Gastroesophageal sphincter (tissue), 4 donors: ENCODE measurements around the gene TSPAN4. TPM values are rescaled to one million over a fixed set of nuclear protein-coding genes. Genes with fewer than 3 reads are reported as not detected.

Experiments used
- ATAC-seq: fragments of 150-250 bp; one replicate; pipeline ENCODE4 v1.9.1; 2016; ENCODE audit warnings: mild to moderate bottlenecking, moderate library complexity
- H3K27ac ChIP-seq, 4 donors: fragments of 200-600 bp; sonication (generic) in 3 of 4; 1 replicate in 3 of 4; 2 replicates in 1 of 4; pipeline ENCODE4 v1.5.1; 2016 to 2019
- H3K27me3 ChIP-seq: fragments of 200-600 bp; sonication (generic); one replicate; pipeline ENCODE4 v1.5.1; 2019
- H3K36me3 ChIP-seq, 2 donors: fragments of 200-600 bp; sonication (generic); one replicate each; pipeline ENCODE4 v1.5.1; 2019; ENCODE audit warnings: control low read depth in 1 of 2
- H3K4me1 ChIP-seq, 3 donors: fragments of 200-600 bp; sonication (generic); 1 replicate in 2 of 3; 2 replicates in 1 of 3; pipeline ENCODE4 v1.5.1; 2016 to 2019; ENCODE audit warnings: control low read depth in 2 of 3
- H3K4me3 ChIP-seq, 2 donors: fragments of 200-600 bp; sonication (generic); one replicate each; pipeline ENCODE4 v1.5.1; 2019; ENCODE audit warnings: mild to moderate bottlenecking in 1 of 2, moderate library complexity in 1 of 2
- H3K9me3 ChIP-seq, 3 donors: fragments of 200-600 bp; sonication (generic); one replicate each; pipeline ENCODE4 v1.5.1; 2017 to 2019; ENCODE audit warnings: control low read depth in 2 of 3
- EP300 ChIP-seq: sonication (generic); formaldehyde crosslinking; IDR thresholded peaks from one replicate; pipeline ENCODE4 v1.6.1; 2017; ENCODE audit warnings: antibody characterized with exemption, mild to moderate bottlenecking
- POLR2A ChIP-seq, 2 donors: fragments of 450-650 bp; IDR thresholded peaks; one replicate each; pipeline ENCODE4 v1.6.1; 2017; ENCODE audit warnings: antibody characterized with exemption in 2 of 2, mild to moderate bottlenecking in 2 of 2, moderate library complexity in 1 of 2
- POLR2AphosphoS5 ChIP-seq: sonication (generic); formaldehyde crosslinking; IDR thresholded peaks from one replicate; pipeline ENCODE4 v1.6.1; 2017; ENCODE audit warnings: antibody characterized with exemption
- WGBS, 2 donors: methylation state at CpG; one replicate each; pipeline ENCODE4 v1.1.5; 2018; ENCODE audit warnings: low coverage in 1 of 2; 5-methylcytosine and 5-hydroxymethylcytosine counted together
- total RNA-seq, 4 donors: library from RNA; depleted of rRNA; stranded (reverse); fragments of >200 nt; gene quantifications; one replicate each; pipeline ENCODE4 v1.1.0, GENCODE V29; 2016
- TF ChIP-seq, protein P1 (sequence below), 4 experiments: fragments of 200-600 bp in 2 of 4; fragments of 450-650 bp in 2 of 4; sonication (generic) in 1 of 4; IDR thresholded peaks; one replicate each; pipeline ENCODE4 v1.5.1; 2017 to 2019; ENCODE audit warnings: antibody characterized with exemption in 4 of 4, mild to moderate bottlenecking in 2 of 4, moderate library complexity in 2 of 4

Gene TSPAN4
- total RNA-seq, 4 donors from 2014 or later = 66.5 to 115 (median 112) TPM

DNA sequence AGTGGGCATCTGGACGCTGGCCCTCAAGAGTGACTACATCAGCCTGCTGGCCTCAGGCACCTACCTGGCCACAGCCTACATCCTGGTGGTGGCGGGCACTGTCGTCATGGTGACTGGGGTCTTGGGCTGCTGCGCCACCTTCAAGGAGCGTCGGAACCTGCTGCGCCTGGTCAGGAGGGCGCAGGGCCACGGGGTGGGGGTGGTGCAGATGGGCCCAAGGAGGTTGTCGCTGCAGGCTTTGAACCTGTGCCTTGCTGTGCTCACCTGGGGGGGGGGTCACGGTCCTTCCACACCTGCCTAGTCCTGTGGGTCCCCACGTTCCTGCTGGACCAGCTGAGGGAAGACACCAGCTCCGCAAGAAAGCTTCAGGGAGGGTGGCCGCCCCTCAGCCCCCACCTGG is 6.4 kb upstream of the TSPAN4 start:
- peaks cover 6 to 96% (median 31%) of the 10 kb centered on the region in 3 donors for H3K4me1 ChIP-seq
- peaks cover 0 to 50% of the 10 kb centered on the region in 2 donors for H3K36me3 ChIP-seq
- H3K27ac ChIP-seq = peak overlapping the region in 3 of 4 donors; percentile 48 to 89 (median 56)
- WGBS, 2 donors = no CpG with 5 or more reads among the region's 14 CpGs
- H3K9me3 ChIP-seq = no peaks in the 10 kb centered on the region
- ATAC-seq = no peak
- TF ChIP-seq POLR2A (IDR thresholded peaks at IDR 0.05) (no peak), EP300 (no peak), POLR2AphosphoS5 (no peak)
- TF ChIP-seq, protein P1, sequence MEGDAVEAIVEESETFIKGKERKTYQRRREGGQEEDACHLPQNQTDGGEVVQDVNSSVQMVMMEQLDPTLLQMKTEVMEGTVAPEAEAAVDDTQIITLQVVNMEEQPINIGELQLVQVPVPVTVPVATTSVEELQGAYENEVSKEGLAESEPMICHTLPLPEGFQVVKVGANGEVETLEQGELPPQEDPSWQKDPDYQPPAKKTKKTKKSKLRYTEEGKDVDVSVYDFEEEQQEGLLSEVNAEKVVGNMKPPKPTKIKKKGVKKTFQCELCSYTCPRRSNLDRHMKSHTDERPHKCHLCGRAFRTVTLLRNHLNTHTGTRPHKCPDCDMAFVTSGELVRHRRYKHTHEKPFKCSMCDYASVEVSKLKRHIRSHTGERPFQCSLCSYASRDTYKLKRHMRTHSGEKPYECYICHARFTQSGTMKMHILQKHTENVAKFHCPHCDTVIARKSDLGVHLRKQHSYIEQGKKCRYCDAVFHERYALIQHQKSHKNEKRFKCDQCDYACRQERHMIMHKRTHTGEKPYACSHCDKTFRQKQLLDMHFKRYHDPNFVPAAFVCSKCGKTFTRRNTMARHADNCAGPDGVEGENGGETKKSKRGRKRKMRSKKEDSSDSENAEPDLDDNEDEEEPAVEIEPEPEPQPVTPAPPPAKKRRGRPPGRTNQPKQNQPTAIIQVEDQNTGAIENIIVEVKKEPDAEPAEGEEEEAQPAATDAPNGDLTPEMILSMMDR (IDR thresholded peaks at IDR 0.05) = no peak
- peaks cover 13% of the 10 kb centered on the region for H3K27me3 ChIP-seq
- no peak overlapping the region for H3K4me3 ChIP-seq

DNA sequence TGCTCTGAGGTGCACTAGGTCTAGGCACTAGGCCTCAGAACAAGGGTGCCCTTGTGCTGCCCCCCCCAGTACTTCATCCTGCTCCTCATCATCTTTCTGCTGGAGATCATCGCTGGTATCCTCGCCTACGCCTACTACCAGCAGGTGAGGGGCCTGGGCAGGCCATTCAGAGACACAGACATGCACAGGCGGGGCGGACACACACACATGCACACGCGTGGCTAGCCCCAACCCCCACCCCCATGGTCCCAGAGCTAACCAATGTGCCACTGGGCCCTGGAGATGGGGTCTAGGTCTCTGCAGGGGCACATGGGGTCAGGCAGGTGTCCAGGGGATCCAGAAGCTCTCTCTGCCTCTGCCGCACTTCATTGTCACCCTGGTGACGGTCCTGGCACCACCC is 6.0 kb upstream of the TSPAN4 start:
- no CpG with 5 or more reads among the region's 9 CpGs for WGBS, 2 donors
- peaks cover 0 to 50% of the 10 kb centered on the region in 2 donors for H3K36me3 ChIP-seq
- H3K27me3 ChIP-seq = peaks cover 9% of the 10 kb centered on the region
- H3K27ac ChIP-seq = peak overlapping the region in 2 of 4 donors; percentile 48 to 89
- H3K9me3 ChIP-seq = no peaks in the 10 kb centered on the region
- no peak for ATAC-seq
- H3K4me3 ChIP-seq = no peak overlapping the region
- peaks cover 6 to 96% (median 34%) of the 10 kb centered on the region in 3 donors for H3K4me1 ChIP-seq
- TF ChIP-seq POLR2AphosphoS5 (no peak), POLR2A (IDR thresholded peaks at IDR 0.05) (no peak), EP300 (no peak)
- TF ChIP-seq, protein P1 (IDR thresholded peaks at IDR 0.05) = no peak

DNA sequence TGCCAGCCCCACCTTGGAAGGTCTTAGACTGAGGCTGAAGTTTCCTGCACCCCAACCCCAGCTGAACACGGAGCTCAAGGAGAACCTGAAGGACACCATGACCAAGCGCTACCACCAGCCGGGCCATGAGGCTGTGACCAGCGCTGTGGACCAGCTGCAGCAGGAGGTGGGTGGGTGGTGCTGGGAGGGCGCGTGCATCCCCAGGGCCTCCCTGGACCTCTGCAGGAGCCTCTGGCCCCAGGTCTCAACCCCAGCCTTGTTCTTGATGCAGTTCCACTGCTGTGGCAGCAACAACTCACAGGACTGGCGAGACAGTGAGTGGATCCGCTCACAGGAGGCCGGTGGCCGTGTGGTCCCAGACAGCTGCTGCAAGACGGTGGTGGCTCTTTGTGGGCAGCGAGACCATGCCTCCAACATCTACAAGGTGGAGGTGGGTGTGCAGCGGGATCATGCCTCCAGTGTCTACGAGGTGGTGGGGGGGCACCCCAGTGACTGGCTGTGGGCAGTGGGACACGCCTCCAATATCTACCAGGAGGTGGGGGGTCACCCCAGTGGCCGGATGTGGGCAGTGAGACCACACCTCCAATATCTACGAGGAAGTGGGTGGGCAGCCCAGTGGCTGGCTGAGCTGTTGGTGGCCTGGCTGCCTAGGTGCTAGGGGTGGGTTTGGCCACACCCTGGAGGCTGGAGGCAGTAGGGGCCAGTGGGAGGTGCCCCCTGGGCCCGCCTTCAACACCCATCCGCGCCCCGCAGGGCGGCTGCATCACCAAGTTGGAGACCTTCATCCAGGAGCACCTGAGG is 5.3 kb upstream of the TSPAN4 start:
- peak overlapping the region in 2 of 4 donors; percentile 48 to 89 for H3K27ac ChIP-seq
- H3K4me1 ChIP-seq = peaks cover 6 to 90% (median 28%) of the 10 kb centered on the region in 3 donors
- H3K4me3 ChIP-seq = no peak overlapping the region
- WGBS, 2 donors = 0% methylated on average over 1 of the region's 22 CpGs; no CpG with 5 or more reads in 1 of the 2 donors
- no peaks in the 10 kb centered on the region for H3K9me3 ChIP-seq
- H3K36me3 ChIP-seq = peaks cover 0 to 50% of the 10 kb centered on the region in 2 donors
- TF ChIP-seq, protein P1 (IDR thresholded peaks at IDR 0.05) = no peak
- peak; percentile 9 for TF ChIP-seq POLR2AphosphoS5
- H3K27me3 ChIP-seq = peaks cover 2% of the 10 kb centered on the region
- no peak for ATAC-seq

- TF ChIP-seq POLR2AphosphoS5 (no peak), POLR2A (IDR thresholded peaks at IDR 0.05) (no peak), EP300 (no peak)
- TF ChIP-seq, protein P1 (IDR thresholded peaks at IDR 0.05) = no peak
- Histone ChIP-seq H3K9me3 (no peaks in the 10 kb centered on the region), H3K27me3 (no peaks in the 10 kb centered on the region), H3K4me1 (peaks cover 6 to 86% (median 26%) of the 10 kb centered on the region in 3 donors), H3K4me3 (no peak overlapping the region), H3K27ac (peak overlapping the region in 1 of 4 donors; percentile 19), H3K36me3 (peaks cover 0 to 50% of the 10 kb centered on the region in 2 donors)
- no peak for ATAC-seq
- WGBS, 2 donors = no CpG with 5 or more reads among the region's 8 CpGs
Measured at GRCh38 chr11:837990-838307, 4.7 kb upstream of the TSPAN4 start.
